Activated naive CD4-positive, alpha-beta T cell treated with anti-CD3 and anti-CD28 coated beads, Interleukin-2, amount 50 U/mL, for 72 hours (primary cell): ENCODE results near the gene NAT14. TPM values are rescaled to one million over a fixed set of nuclear protein-coding genes. Genes with fewer than 3 reads are reported as not detected.

Source experiments
- ATAC-seq, 2 donors: fragments of 150-1000 bp; cut with Tn5 transposase; 2 replicates each; pipeline ENCODE4 v1.10.0; 2021; ENCODE audit warnings: mild to moderate bottlenecking in 2 of 2, moderate library complexity in 2 of 2
- DNase-seq, 2 donors: peaks; one replicate each; pipeline ENCODE4 v3.0.0; 2021 to 2022; ENCODE audit warnings: low spot score in 2 of 2
- H3K27ac Mint-ChIP-seq, 2 donors: one replicate each; pipeline ENCODE4 v1.8.0; 2022; ENCODE audit warnings: mild to moderate bottlenecking in 2 of 2, mixed read lengths in 2 of 2
- H3K36me3 Mint-ChIP-seq, 2 donors: one replicate each; pipeline ENCODE4 v1.8.0; 2022; ENCODE audit warnings: mixed read lengths in 2 of 2
- H3K9me3 Mint-ChIP-seq, 2 donors: one replicate each; pipeline ENCODE4 v1.8.0; 2022; ENCODE audit warnings: mixed read lengths in 2 of 2
- total RNA-seq, 2 donors: library from RNA; stranded (reverse); gene quantifications; one replicate each; pipeline ENCODE4 v1.2.3, GENCODE V29; 2022

NAT14 gene
- total RNA-seq, 2 donors from 2014 or later = 5.1 to 18.2 TPM

- DNase-seq = no peak
- no peak for ATAC-seq
- H3K27ac Mint-ChIP-seq = peak overlapping the region in 1 of 2 donors; percentile 91
- H3K36me3 Mint-ChIP-seq = no peaks in the 10 kb centered on the region
- H3K9me3 Mint-ChIP-seq = no peaks in the 10 kb centered on the region
Measured at GRCh38 chr19:55462722-55463121, 22.3 kb upstream of the NAT14 start.

DNA sequence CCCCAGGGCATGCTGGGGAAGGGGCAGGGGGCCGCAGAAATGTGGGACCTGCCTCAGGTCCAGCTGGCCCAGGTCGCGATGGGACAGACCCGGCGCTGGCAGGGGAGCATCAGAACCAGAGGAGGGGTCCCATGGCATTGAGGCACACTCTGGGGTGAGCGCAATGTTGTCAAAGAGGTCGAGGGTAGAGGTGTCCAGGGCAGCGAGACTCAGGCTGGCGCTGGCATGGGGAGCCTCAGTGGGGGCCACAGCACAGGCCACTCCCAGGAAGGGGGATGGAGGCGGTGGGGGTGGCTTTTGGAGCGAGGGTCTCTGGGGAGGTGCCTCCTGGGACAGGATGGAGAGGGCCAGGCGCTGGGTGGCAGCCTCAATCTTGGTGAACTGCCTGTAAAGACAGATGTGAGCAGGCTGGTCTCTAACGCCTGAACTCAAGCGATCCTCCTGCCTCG, 21.4 kb upstream of the NAT14 start:
- no peaks in the 10 kb centered on the region for H3K9me3 Mint-ChIP-seq
- ATAC-seq (no peak), DNase-seq (no peak)
- H3K36me3 Mint-ChIP-seq = no peaks in the 10 kb centered on the region
- no peak overlapping the region for H3K27ac Mint-ChIP-seq

GRCh38 chr19:55464039-55464661, 20.8 kb upstream of the NAT14 start:
- H3K9me3 Mint-ChIP-seq = no peaks in the 10 kb centered on the region
- no peak overlapping the region for H3K27ac Mint-ChIP-seq
- H3K36me3 Mint-ChIP-seq = no peaks in the 10 kb centered on the region
- ATAC-seq = no peak
- no peak for DNase-seq

DNA sequence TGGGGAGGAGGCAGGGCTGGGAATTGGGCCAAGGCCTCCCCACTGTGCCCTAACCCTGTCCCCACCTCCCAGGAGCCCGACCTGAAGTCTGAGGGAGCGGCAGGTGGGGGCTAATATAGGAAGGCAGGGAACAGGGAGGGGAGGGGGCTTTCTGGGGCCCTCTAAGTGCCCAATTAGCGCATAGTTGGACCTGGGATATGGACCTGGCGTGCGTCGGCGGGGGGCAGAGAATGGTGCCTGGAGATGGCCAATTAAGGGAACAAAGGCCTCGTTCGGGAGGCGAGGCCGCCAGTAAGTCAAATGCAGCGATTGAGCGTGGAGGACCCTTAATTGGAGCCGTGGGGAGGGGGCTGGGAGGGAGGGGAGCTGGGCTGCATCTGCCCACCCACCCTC, 20.3 kb upstream of the NAT14 start, which contains the start of gene C19orf85:
Gene C19orf85, minus strand, starts transcription at position 90 of the 393 bp plus-strand sequence. CDS start 197 bp downstream, outside the sequence.
- no peak within 1 kb of the TSS for H3K27ac Mint-ChIP-seq
- no peak for DNase-seq

GRCh38 chr19:55465460-55466240, 19.3 kb upstream of the NAT14 start:
- no peaks in the 10 kb centered on the region for H3K36me3 Mint-ChIP-seq
- DNase-seq (no peak), ATAC-seq (no peak)
- no peak overlapping the region for H3K27ac Mint-ChIP-seq
- no peaks in the 10 kb centered on the region for H3K9me3 Mint-ChIP-seq

More for the DNA sequence above, 20.3 kb upstream of the NAT14 start, which contains the start of gene C19orf85:
- no peaks in the 10 kb centered on the region for H3K9me3 Mint-ChIP-seq
- no peak for ATAC-seq
- no peaks in the 10 kb centered on the region for H3K36me3 Mint-ChIP-seq

DNA sequence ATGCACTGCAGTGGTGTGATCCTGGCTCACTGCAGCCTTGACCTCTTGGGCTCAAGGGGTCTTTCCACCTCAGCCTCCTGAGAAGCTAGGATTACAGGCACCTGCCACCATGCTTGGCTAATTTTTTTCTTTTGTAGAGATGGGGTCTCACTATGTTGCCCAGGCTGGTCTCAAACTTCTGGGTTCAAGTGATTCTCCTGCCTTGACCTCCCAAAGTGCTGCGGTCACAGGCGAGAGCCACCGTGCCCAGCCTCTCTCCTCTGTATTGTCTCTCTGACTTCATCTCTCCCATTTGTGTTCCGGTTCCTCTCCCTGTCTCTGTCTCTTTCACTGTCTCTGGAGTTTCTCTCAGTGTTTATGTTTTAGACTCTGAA, 18.8 kb upstream of the NAT14 start:
- DNase-seq (no peak), ATAC-seq (no peak)
- Mint-ChIP-seq H3K9me3 (no peaks in the 10 kb centered on the region), H3K27ac (no peak overlapping the region), H3K36me3 (no peaks in the 10 kb centered on the region)

DNA sequence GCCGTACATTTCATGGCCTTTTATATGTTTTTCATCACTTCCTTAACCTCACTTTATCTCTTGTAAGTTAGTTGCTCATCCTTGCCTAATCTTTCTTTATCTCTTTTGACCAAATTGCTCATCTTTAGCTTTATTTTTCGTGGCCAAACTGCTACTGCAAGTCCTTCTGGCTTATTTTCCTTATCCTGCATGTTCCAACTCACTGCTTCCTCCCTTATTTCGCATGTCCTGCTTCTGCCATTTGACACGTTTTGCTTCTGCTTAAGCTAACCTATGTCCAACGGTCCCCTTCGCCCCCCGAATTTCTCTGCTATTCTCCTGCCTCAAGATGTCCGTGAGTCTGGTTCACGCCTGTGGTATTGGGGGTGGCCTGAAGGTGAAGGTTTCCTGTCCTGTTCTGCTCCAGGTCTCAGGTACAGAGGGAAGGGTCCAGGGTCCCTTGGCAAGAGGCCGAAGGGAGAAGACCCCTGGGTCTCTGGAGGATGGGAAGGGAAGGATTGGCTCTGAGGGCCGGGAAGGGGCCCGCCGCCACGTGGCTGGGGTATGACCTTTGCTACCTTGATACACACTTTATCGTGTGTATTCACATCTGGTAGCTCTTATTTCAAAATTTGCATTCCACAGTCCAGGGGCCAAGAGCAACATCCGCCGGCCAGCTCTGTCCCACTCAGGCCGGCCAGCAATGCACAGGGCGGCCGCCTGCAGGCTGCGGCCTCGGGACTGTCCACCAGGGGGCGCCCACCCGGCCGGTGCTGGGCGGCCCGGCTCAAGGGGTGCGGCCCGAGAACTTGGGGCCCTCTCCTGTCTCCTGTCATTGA, 17.5 kb upstream of the NAT14 start:
- Mint-ChIP-seq H3K36me3 (no peaks in the 10 kb centered on the region), H3K9me3 (no peaks in the 10 kb centered on the region), H3K27ac (no peak overlapping the region)
- DNase-seq (peak in 1 of 2 donors; percentile 88), ATAC-seq (peak; percentile 96 to 99)

DNA sequence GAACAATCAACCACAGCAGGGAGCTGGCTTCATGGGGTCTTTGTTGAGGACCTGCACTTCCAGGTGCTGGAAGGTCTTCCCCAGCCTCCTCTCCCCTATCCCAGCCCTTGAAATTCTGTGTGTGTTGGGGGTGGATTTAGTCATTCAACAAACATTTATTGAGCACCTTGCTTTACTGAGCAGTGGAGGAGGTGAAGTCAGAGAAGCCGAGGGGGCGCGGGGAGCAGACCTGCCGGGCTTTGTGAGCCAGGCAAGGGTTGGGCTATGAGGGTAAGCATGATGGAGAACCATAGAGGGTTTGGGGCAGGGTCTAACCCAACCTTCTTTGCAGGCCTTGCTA, 17.0 kb upstream of the NAT14 start:
- no peaks in the 10 kb centered on the region for H3K9me3 Mint-ChIP-seq
- ATAC-seq = peak; percentile 19 to 49
- no peak for DNase-seq
- no peak overlapping the region for H3K27ac Mint-ChIP-seq
- H3K36me3 Mint-ChIP-seq = no peaks in the 10 kb centered on the region

GRCh38 chr19:55471266-55471665, 13.7 kb upstream of the NAT14 start:
- no peaks in the 10 kb centered on the region for H3K9me3 Mint-ChIP-seq
- H3K36me3 Mint-ChIP-seq = no peaks in the 10 kb centered on the region
- no peak for DNase-seq
- ATAC-seq = no peak
- no peak overlapping the region for H3K27ac Mint-ChIP-seq

- no peak overlapping the region for H3K27ac Mint-ChIP-seq
- H3K36me3 Mint-ChIP-seq = no peaks in the 10 kb centered on the region
- ATAC-seq (no peak), DNase-seq (no peak)
- H3K9me3 Mint-ChIP-seq = no peaks in the 10 kb centered on the region
Measured at GRCh38 chr19:55472463-55472862, 12.5 kb upstream of the NAT14 start.

DNA sequence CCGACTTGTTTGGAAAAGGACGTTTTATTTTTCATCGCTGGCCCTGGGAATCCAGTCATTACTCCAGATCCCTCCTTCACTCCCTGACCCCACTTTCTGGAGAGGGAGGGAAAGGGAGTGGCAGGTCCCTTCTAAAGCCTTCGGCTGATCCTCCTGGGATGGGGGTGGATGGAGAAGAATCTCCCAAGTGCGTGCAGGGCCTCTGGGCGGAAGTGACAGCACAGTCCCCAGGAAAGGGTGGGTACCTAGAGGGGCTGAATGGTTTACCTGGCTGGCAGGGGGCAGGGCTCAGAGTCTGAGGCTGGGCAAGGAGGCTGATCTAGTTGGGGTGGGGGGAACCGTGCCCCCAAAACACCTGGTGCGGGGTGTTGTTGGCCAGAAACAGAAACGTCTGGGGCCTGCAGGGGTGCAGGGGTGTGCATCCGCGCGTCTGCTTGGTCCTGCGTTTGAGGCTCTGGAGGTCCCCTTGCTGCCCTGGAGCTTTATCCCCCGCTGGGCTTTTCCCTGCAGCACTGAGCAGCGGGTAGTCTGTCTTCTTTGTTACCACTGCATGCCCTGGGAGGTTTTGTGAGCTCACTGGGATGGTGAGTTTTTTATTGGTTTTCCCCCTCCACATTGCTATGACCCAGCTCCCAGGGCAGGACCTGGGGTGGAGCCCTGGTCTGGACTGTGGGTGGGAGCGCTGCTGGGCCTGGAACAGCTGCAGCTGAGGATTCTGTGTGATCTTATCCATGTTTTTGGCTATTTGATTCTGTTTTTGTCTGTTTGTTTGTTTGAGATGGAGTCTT, 11.6 kb upstream of the NAT14 start:
- DNase-seq = no peak
- no peak overlapping the region for H3K27ac Mint-ChIP-seq
- H3K9me3 Mint-ChIP-seq = no peaks in the 10 kb centered on the region
- no peak for ATAC-seq
- no peaks in the 10 kb centered on the region for H3K36me3 Mint-ChIP-seq

DNA sequence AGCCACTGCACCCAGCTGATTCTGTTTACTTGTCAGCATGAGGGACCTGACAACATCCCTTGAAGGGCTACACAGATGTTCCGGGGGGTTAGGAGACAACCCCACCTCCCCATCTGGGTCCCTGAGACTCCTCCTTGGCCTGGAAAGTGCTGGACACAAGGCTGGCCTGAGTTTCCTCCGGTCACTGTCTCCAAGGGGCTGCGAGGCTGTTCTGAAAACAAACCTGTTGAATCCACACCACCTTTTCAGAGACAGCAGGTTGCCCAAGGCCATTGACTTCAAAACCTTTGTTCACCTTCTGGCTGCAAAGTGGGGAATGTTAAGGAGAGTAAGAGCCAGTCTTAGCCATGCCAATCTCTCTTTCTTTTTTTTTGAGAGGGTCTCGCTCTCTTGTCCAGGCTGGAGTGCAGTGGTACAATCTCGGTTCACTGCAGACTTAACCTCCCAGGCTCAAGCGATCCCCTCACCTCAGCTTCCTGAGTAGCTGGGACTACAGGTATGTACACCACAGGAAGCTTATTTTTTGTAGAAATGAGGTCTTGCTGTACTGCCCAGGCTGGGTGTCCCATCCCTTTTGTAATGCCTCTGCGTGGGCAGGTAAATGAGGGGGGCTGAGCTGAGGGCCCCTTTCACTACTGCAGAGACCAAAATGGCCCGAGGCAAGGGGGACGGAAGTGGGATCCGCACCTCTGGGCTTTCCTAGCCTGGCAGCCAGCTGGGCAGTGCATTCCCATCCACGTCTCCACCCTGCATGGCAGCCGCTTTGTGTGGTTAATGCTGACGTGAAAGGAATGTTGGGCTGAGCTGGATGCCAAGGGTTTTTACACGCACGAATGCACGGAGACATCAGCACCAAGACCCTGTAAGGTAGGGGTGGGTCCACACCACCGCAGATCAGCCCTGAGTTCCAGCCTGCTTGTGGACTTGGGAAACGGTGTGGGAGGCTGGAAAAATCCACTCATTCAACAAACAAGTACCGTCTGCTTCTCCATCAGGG, 10.4 kb upstream of the NAT14 start:
- no peak for DNase-seq
- H3K9me3 Mint-ChIP-seq = no peaks in the 10 kb centered on the region
- no peaks in the 10 kb centered on the region for H3K36me3 Mint-ChIP-seq
- H3K27ac Mint-ChIP-seq = peak overlapping the region in 1 of 2 donors; percentile 12
- no peak for ATAC-seq

- Mint-ChIP-seq H3K9me3 (no peaks in the 10 kb centered on the region), H3K27ac (peak within 1 kb of the TSS; percentile 79 to 94), H3K36me3 (no peaks in the 10 kb centered on the region)
- DNase-seq (peak; percentile 94 to 97), ATAC-seq (peak; percentile 95 to 99)
Measured at GRCh38 chr19:55476100-55476775, 8.8 kb upstream of the NAT14 start, which contains the start of gene ZNF628. Gene ZNF628 (plus strand): TSS chr19:55476617. CDS start chr19:55479911, 3,294 bp downstream.

DNA sequence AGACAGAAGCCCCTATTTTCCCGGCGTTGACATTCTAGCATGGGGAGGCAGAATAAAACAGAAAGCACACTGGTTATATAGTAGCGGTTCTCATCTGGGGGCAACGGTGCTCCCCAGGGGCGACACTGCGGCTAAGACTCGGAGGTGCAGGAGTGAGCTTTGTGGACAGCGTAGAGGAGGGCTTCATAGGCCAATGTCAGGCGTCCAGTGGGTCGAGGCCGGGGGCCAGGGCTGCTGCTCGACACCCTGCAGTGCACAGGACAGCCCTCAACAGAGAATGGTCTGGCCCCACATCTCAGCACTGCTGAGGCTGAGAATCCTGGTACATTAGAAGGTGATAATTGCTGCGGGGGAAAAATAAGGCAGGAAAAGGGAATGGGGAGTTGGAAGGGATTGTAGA, 7.1 kb upstream of the NAT14 start:
- Mint-ChIP-seq H3K36me3 (no peaks in the 10 kb centered on the region), H3K9me3 (no peaks in the 10 kb centered on the region), H3K27ac (no peak overlapping the region)
- DNase-seq (no peak), ATAC-seq (no peak)

GRCh38 chr19:55478364-55478763, 6.6 kb upstream of the NAT14 start:
- H3K36me3 Mint-ChIP-seq = no peaks in the 10 kb centered on the region
- ATAC-seq (no peak), DNase-seq (no peak)
- no peak overlapping the region for H3K27ac Mint-ChIP-seq
- no peaks in the 10 kb centered on the region for H3K9me3 Mint-ChIP-seq
